ENCODE results near the gene DPH1.
A peak's percentile ranks its signal among the peaks of the same experiment; 100 is the strongest.
"Not testable (repeated sequence)": the region's sequence is repeated elsewhere in the genome, so short reads cannot be mapped to it uniquely, and the experiment has no call there.

Gene DPH1

GRCh38 chr17:2029911-2030778 is at the start of gene DPH1:
Gene DPH1, plus strand, starts transcription at chr17:2030153. Its CDS starts 17 bp downstream, at chr17:2030170.
- DNase-seq = peak; percentile 42

- DNase-seq = no peak
Measured at GRCh38 chr17:1980665-1981250, 49.2 kb upstream of the DPH1 start.

DNA sequence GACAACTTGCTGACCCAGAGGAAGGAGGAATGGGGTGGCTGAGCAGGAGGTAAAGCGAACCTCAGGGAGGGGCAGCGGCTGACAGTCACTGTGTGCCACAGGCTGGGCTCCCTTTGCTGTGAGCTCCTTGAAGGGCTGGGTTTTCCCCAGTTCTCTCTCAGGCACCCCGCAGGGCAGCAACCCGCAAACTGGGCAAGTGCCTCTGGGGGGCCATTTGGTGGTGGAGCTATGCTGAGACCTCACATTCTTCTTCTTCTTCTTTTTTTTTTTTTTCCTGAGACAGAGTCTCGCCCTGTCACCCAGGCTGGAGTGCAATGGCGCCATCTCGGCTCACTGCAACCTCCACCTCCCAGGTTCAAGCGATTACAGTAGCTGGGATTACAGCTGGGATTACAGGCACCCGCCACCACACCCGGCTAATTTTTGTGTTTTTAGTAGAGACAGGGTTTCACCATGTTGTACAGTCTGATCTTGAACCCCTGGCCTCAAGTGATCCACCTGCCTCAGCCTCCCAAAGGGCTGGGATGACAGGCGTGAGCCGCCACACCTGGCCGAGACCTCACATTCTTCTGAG is 47.1 kb upstream of the DPH1 start:
- DNase-seq = not testable (repeated sequence)

DNA sequence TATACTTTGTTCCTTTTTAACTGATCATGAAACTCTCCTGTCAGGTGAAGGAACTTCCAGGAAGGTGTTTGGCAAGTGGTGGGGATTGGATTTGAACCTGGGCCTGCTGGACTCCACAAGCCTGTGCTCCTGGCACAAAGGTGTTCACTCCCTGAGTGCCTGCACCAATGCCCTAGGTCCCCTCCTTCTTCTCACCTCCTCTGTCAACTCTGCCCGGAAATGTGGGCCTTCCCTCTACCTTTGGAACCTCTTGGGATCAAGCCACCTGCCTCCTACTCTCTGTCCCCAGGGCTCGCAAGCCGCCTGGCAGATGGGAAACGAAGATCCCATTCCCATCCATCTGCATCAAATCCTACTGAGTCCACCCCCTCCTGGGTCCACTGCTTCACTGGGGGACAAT is 44.9 kb upstream of the DPH1 start:
- DNase-seq = no peak

GRCh38 chr17:1985686-1986085 is 44.3 kb upstream of the DPH1 start:
- no peak for DNase-seq

DNA sequence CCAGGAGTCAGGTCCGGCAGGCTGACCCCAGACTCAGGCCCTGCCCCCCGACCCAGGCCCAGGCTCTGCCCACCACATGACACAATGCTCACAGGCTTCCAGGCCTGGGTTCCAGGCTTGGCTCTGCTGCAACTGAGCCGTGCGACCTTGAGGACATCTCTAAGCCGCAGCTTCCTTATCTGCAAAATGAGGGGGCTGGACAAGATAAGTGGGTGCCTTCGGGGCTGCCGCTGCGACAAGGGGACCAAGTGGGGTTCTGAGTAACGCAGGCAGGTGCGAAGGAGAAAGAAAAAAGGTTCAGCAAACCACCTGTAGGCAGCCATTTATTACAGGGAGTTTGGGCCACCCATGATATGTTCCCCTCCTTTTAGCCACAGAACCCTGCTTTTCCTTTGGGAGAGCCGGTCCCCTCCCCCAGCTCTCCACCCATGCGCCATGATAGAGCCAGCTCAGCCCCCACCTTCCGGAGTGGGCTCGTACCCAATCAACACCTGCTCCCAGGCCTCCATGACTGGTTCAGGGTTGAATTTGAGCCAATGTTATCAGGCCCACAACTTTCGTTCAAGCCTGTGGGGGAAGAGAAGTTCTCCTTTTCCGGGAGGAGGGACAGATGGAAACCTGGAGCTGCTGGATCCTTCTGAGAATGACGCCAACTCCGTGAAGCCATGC is 43.0 kb upstream of the DPH1 start:
- DNase-seq = no peak

DNA sequence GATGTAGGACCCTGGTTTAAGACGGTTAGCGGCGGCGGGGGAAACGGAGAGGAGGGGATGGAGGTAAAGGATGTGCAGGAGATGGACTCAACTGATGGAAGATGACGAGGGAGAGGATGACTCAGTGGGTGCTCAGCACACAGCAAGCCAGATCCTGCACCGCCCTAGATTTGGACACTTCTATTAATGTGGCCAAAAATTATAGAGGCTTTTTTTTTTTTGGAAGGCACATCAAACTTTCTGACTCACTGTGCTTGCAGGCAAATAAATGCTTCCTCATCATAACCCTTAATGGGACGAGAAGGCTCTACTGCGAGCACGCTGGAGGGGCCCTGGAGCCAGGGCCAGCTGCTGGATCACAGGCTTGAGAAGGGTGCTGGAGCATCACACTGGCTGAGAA is 40.8 kb upstream of the DPH1 start:
- DNase-seq = no peak

- DNase-seq = no peak
Measured at GRCh38 chr17:1992541-1992940, 37.4 kb upstream of the DPH1 start.

GRCh38 chr17:1994707-1995106 is 35.2 kb upstream of the DPH1 start:
- no peak for DNase-seq

GRCh38 chr17:1995321-1995892 is 34.5 kb upstream of the DPH1 start:
- no peak for DNase-seq

DNA sequence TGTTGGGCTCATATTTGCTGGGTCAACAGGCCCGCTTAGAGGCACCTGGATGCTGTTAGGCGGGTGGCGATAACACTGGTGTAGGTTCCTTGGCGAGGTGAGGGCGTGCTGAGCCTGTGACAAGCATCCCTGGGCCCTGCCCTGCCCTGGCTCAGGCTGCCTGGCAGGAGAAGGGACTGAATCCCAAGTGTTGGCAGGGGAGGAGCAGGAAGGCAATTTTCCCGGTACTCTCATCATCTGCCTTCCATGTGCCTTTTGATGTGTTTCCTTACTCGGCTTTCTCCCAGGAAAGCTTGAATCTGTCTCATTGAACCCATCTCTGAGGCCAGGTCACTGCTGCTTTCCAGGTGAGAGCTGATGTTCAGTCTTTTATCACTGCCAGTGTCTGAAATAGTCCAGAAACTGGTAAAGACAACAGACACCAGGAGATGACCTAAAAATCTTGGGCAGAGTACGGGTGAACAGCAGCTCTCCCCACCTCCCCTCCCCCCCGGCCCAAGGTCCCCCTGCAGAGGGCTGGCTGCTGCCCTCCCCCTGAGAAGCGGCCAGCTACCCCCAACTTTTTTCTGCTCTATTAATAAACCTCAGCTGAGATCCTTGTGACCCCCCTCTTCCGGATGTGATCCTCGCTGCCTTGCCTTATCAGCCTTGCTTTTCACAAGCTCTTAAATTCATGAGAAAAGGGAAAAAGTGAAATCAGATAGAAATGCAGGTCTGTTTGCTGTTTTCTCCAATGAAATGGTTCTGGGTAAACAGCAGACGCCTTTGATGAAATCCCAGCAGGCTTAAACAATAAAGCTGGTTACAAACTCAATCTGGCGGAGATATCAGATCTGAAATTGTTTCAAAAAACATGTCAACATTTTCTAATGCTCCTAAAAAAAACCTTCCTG is 33.8 kb upstream of the DPH1 start:
- DNase-seq = no peak

GRCh38 chr17:1996800-1997288 is 33.1 kb upstream of the DPH1 start:
- DNase-seq = no peak

DNA sequence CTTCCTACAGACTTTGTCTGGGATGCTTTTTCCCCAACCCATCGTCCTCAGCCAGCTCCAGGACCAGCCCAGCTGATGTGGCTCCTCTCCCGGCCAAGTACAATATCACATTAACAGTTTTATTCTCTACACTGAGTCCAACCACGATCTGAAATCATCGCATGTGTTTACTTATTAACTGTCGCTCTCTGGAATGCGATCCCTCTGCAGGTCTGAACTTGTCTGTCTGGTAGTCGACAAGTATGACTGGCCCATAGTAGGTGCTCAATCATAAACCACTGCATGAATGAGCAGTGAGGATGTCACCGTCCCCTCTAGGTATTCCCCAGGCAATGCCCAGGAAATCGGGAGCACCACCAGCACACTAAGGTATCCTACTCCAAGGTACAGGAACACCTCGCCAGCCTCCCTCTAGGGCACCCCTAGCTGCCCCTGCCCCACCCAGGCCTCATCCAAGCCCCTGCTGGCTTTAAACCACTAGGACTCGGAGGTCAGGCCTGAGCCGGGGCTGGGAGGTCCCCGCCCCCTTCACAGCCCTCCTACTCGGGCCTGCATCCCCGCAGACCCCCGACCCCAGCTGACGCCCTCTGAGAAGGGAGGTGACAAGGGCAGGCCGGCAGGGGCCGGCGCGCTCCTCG is 32.5 kb upstream of the DPH1 start:
- DNase-seq = no peak

DNA sequence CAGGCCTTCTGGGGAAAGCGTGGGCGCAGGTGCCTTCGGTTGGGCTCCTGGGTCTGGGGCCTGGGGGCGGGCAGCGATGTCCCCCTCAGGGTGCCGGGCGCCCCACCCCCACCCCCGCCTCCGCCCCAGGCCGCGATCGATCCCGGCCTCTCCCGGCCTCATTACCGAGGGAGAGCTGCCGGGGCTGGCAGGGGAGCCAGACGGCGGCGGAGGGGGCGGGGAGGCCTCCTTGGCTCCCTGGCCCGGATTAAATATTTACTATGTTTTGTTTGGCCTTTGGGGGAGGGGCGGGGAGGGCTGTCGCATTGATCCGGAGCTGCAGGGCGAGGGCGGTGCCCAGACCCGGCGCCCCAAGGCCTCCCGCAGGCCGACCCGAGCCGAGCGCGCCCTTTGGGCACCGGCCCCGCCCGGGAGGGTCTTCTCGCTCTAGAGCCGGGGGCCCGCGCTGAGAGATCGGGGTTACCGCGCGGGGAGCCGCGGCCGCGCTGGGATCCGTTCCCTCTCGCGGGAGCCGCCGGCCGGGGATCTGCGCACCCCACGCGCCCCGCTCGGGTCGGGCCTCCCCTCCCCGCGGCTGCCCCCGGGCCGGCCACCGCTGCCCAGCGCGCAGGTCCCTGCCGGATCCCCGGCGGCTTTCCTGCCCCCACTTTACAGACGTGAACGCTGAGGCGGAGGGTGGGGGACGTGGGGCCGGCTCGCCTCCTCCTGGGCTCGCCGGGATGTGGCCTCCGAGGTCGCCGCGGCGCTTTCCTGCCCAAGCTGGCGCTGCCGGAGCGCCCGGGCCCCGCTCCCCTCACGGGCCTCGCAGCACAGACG is 31.8 kb upstream of the DPH1 start:
- no peak for DNase-seq

DNA sequence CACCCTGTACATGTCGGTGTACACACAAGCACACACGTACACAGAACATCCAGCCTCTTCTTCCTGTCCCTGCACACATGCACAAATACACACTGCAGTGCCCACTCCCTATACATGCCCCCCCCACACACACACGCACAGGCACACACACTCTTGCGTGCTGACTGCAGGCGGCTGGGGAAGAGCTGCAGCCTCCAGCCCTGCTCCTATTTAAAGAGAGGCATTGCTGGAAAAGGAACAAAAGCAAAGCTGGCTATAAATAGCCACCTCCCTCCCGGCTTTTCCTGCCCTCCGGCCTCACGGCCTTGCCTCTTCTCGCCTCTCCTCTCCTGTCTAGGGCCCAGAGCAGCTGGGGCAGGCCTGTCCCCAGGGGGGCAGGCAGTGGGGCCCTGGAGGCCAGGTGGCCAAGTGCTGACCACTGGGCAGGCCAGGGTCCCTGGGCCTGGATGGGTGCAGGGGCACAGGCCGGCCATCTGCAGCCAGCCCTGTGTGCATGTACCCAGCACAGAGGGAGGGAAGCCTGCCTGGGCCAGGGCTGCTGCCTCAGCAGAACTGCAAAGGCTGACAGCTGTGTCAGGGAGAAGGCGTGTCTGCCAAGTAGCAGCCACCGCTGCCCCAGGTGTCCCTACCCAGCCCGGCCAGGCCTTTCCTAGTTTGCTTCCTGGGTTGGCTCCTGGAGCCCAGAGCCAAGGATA is 30.2 kb upstream of the DPH1 start:
- no peak for DNase-seq

DNA sequence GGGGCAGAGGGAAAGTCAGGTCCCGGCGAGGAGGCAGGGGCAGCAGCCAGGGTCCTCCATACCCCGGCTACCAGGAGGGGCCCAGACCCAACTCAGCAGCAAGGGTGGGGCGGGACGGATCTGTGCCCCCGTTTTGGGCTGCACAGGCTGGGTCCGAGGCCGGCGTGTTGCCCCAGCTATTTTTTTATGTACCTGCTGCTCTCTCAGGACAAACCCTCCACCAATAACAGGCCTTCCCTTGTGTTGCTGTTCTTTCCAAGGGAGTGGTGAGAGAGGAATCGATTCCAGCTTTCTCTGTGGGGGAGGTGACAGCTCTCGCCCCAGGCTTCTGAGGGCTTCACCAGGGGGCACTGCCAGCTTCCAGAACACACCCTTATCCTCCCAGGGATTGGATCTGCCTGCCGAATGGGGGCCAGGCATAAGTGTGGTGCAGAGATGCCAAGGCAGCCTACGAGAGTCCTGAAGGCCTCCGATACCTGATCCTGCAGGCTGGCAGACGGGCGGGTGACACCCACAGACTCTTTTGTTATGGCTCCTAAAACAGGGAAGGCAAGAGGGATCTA is 27.1 kb upstream of the DPH1 start:
- DNase-seq = no peak

DNA sequence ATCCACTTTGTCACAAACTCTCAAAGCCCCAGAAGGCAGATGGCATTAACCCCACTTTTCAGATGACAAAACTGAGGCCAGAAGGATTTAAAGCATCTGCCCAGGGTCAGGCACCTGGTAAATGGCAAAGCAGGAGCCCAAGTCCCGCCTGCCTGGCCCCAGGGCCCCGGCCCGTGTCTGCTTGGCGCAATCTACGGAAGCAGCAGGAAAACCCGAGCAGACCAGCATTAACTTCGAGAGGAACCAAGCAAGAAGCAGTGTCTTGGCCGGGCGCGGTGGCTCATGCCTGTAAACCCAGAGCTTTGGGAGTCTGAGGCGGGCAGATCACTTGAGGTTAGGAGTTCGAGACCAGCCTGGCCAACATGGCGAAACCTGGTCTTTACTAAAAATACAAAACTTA is 26.4 kb upstream of the DPH1 start:
- DNase-seq = no peak

GRCh38 chr17:2004435-2004952 is 25.5 kb upstream of the DPH1 start:
- DNase-seq = no peak

Data from NCI-H1436 treated with DMSO at 0.1 percent for 48 hours (cell line).